Sigmoid colon (tissue), 3 donors: ENCODE data around the gene DDX39B.

Experiments
- CTCF ChIP-seq, 4 experiments: fragments of 450-650 bp in 3 of 4; fragments of 200-600 bp in 1 of 4; IDR thresholded peaks; one replicate each; pipeline ENCODE4 v1.5.1; 2016 to 2019; ENCODE audit warnings: antibody characterized with exemption in 4 of 4, mild to moderate bottlenecking in 3 of 4, moderate library complexity in 2 of 4
- POLR2A ChIP-seq, 2 donors: fragments of 450-650 bp; IDR thresholded peaks; one replicate each; pipeline ENCODE4 v1.6.1; 2016; ENCODE audit warnings: antibody characterized with exemption in 2 of 2, mild to moderate bottlenecking in 2 of 2, moderate library complexity in 2 of 2

DNA sequence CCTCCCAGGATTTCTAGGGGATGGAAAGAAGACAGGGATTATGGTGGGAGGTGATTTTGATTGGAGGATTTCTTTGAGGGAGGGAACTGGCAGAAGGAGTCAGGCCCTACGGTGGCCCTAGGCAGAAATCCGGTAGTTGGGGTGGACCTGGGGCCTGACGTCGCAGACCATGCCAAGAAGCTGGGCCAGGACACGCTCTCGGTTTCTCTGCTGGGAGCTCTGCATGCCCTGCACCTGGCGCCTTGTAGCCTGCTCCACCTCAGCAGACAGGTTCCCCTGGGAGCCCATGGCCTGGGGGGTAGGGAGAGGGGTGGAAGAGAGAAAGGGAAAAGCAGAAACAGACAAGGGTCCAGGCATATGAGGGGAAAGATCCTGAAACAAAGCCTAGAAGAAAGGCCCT lies 3.5 kb upstream of the DDX39B start:
- TF ChIP-seq POLR2A (IDR thresholded peaks at IDR 0.05) (no peak), CTCF (IDR thresholded peaks at IDR 0.05) (no peak)
